ENCODE data around the gene NFKB2. TPM values are rescaled to one million over a fixed set of nuclear protein-coding genes. Genes with fewer than 3 reads are reported as not detected.
A peak's percentile ranks its signal among the peaks of the same experiment; 100 is the strongest.

The NFKB2 gene
- total RNA-seq, 4 donors from 2014 or later: 19.3 to 49.2 (median 31.8) TPM

- Histone ChIP-seq H3K27me3 (peaks cover 0 to 25% of the 10 kb centered on the region in 2 donors), H3K36me3 (no peaks in the 10 kb centered on the region), H3K4me3 (peak within 1 kb of the TSS; percentile 76 to 100 (median 92)), H3K27ac (peak within 1 kb of the TSS; percentile 60 to 92 (median 90)), H3K4me1 (peaks cover 0 to 46% (median 15%) of the 10 kb centered on the region in 4 donors), H3K9me3 (no peaks in the 10 kb centered on the region)
- WGBS, 2 donors: 0 to 1% methylated on average over 31 to 52 of the region's 52 CpGs
- DNase-seq (ENCODE audit: low spot score in 2 of 2): peak; percentile 91 to 97
- TF ChIP-seq EP300 (IDR thresholded peaks at IDR 0.05) (peak; percentile 59 to 83), POLR2A (IDR thresholded peaks at IDR 0.05) (peak in 1 of 2 donors; percentile 41), CTCF (IDR thresholded peaks at IDR 0.05) (peak in 3 of 5 experiments; percentile 5 to 38 (median 7))
Observed at GRCh38 chr10:102432162-102432950, 36.9 kb downstream of the NFKB2 start, which contains the start of gene CUEDC2. Gene CUEDC2, minus strand, starts transcription at chr10:102432574. Its CDS starts 7,386 bp downstream, at chr10:102425188.

DNA sequence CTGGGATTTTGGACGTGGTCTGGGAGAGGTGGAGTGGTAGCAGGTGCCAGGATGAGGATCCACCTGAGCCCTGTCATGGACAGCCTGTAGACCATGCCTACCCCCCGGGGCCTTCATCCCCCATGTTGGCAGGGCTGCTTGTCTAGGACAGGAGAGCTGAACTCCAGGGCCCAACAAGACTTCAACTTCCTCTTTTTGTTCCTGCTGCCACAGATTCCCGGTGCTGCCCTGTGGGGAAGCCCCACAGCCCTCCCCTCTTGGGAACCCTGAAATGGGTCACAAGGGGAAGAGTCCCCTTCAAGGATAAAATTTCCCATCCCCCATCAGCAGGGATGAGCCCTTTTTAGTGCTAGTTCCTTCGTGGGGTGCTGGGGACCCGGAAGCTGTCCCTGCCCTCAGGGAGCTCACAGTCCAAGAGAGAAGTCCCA, 38.1 kb downstream of the NFKB2 start:
- no peak for TF ChIP-seq CTCF (IDR thresholded peaks at IDR 0.05)
- TF ChIP-seq EP300 (IDR thresholded peaks at IDR 0.05): no peak
- TF ChIP-seq POLR2A (IDR thresholded peaks at IDR 0.05): no peak
- 52 to 70% methylated on average over 4 to 5 of the region's 5 CpGs for WGBS, 2 donors
- no peak overlapping the region for H3K27ac ChIP-seq

DNA sequence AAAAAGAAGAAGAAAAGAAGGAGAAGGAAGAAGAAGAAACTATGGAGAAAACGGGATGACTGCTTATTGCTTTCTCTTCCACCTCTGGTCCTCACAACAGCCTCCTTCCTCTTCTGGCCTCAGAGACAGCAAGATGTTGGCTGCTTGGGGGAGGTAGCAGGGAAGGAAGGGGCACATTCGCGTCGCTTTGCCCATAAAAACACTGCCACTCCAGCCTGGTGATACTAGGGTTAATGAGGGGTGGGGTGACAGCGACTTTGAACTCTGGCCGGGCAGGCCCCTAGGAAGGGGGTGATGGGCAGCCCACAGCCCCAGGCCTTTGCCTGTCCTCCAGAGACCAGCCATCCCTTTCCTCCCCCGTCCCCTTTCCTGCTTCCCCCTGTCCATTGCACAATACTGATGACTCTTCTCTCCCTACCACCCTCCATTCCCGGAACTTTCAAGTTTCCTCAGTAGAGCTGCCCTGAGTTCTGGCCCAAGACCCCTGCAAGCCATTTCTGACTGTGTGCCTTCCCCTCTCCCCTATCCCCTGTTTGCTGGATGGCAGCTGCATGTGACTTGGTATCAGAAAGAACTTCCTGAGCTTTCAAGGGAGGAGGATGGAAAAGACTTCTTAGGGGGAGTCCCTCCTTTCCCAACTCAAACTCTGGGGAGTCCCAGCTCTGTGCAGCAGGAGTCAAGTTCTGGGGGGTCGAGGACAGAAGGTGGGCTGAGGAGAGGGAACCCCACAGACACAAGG, 39.1 kb downstream of the NFKB2 start:
- H3K36me3 ChIP-seq: no peaks in the 10 kb centered on the region
- peaks cover 0 to 46% (median 15%) of the 10 kb centered on the region in 4 donors for H3K4me1 ChIP-seq
- no peaks in the 10 kb centered on the region for H3K9me3 ChIP-seq
- H3K27me3 ChIP-seq: peaks cover 0 to 25% of the 10 kb centered on the region in 2 donors
- no peak for TF ChIP-seq POLR2A (IDR thresholded peaks at IDR 0.05)
- no peak for TF ChIP-seq EP300 (IDR thresholded peaks at IDR 0.05)
- no peak for TF ChIP-seq CTCF (IDR thresholded peaks at IDR 0.05)
- WGBS, 2 donors: 15 to 18% methylated on average over 9 of the region's 9 CpGs
- DNase-seq (ENCODE audit: low spot score in 2 of 2): no peak
- peak overlapping the region in 1 of 4 donors; percentile 60 for H3K27ac ChIP-seq
- no peak overlapping the region for H3K4me3 ChIP-seq

More for the DNA sequence above, 38.1 kb downstream of the NFKB2 start:
- Histone ChIP-seq H3K4me1 (peaks cover 0 to 46% (median 15%) of the 10 kb centered on the region in 4 donors), H3K4me3 (no peak overlapping the region), H3K9me3 (no peaks in the 10 kb centered on the region), H3K27me3 (peaks cover 0 to 25% of the 10 kb centered on the region in 2 donors), H3K36me3 (no peaks in the 10 kb centered on the region)
- no peak for DNase-seq (ENCODE audit: low spot score in 2 of 2)

GRCh38 chr10:102435133-102435497, 39.6 kb downstream of the NFKB2 start:
- Histone ChIP-seq H3K36me3 (no peaks in the 10 kb centered on the region), H3K4me1 (peaks cover 0 to 46% (median 15%) of the 10 kb centered on the region in 4 donors), H3K9me3 (no peaks in the 10 kb centered on the region), H3K4me3 (peak overlapping the region in 3 of 4 donors; percentile 11 to 22 (median 15)), H3K27me3 (peaks cover 0 to 25% of the 10 kb centered on the region in 2 donors), H3K27ac (peak overlapping the region in 1 of 4 donors; percentile 60)
- no peak for TF ChIP-seq POLR2A (IDR thresholded peaks at IDR 0.05)
- TF ChIP-seq EP300 (IDR thresholded peaks at IDR 0.05): no peak
- TF ChIP-seq CTCF (IDR thresholded peaks at IDR 0.05): no peak
- no peak for DNase-seq (ENCODE audit: low spot score in 2 of 2)
- WGBS, 2 donors: 46 to 50% methylated on average over 5 of the region's 5 CpGs
